ENCODE data around the gene GNPDA2.
"Not testable (repeated sequence)": the region's sequence is repeated elsewhere in the genome, so short reads cannot be mapped to it uniquely, and the experiment has no call there.

The GNPDA2 gene

GRCh38 chr4:44760142-44760898 lies 34.0 kb upstream of the GNPDA2 start:
- ChIA-PET CTCF (interaction anchor here (0.5 to 0.7 kb wide), 3 partner anchors 21 to 781 kb away, joined by 3 to 5 read pairs (median 3); no protein-coding TSS in a partner anchor), POLR2A (ENCODE audit: low non-redundant PET) (no interaction called here)
- H3K27ac ChIP-seq = no peak overlapping the region
- TF ChIP-seq CTCF (conservative IDR thresholded peaks at IDR 0.05; ENCODE audit: low read depth) = peak; percentile 69
- DNase-seq (ENCODE audit: low spot score) = peak; percentile 13

- TF ChIP-seq CTCF (conservative IDR thresholded peaks at IDR 0.05; ENCODE audit: low read depth) = no peak
- H3K27ac ChIP-seq = no peak overlapping the region
- no peak for DNase-seq (ENCODE audit: low spot score)
- ChIA-PET CTCF (interaction anchor here (0.7 kb wide), 1 partner anchor 414 kb away, joined by 5 read pairs; no protein-coding TSS in a partner anchor), POLR2A (ENCODE audit: low non-redundant PET) (no interaction called here)
Observed at GRCh38 chr4:44756559-44756958, 30.2 kb upstream of the GNPDA2 start.

GRCh38 chr4:44740201-44740600 lies 13.8 kb upstream of the GNPDA2 start:
- no peak for TF ChIP-seq CTCF (conservative IDR thresholded peaks at IDR 0.05; ENCODE audit: low read depth)
- ChIA-PET POLR2A (ENCODE audit: low non-redundant PET) (no interaction called here), CTCF (interaction anchor here (0.5 kb wide), 1 partner anchor 54 kb away, joined by 3 read pairs; no protein-coding TSS in a partner anchor)
- no peak overlapping the region for H3K27ac ChIP-seq
- DNase-seq (ENCODE audit: low spot score) = no peak

GRCh38 chr4:44738615-44739014 lies 12.3 kb upstream of the GNPDA2 start:
- ChIA-PET POLR2A (ENCODE audit: low non-redundant PET) (no interaction called here), CTCF (interaction anchor here (0.6 to 0.8 kb wide), 2 partner anchors 11 to 12 kb away, joined by 3 to 4 read pairs; partner anchors contain the start of gene GNPDA2)
- DNase-seq (ENCODE audit: low spot score) = no peak
- TF ChIP-seq CTCF (conservative IDR thresholded peaks at IDR 0.05; ENCODE audit: low read depth) = peak; percentile 46
- H3K27ac ChIP-seq = no peak overlapping the region

GRCh38 chr4:44736900-44737299 lies 10.5 kb upstream of the GNPDA2 start:
- ChIA-PET POLR2A (ENCODE audit: low non-redundant PET) (no interaction called here), CTCF (no interaction called here)
- DNase-seq (ENCODE audit: low spot score) = no peak

GRCh38 chr4:44728694-44729093 lies 2.3 kb upstream of the GNPDA2 start:
- DNase-seq (ENCODE audit: low spot score); H3K27ac ChIP-seq; POLR2A ChIA-PET (ENCODE audit: low non-redundant PET); CTCF ChIA-PET: not testable (repeated sequence)

More at GRCh38 chr4:44736900-44737299, 10.5 kb upstream of the GNPDA2 start:
- H3K27ac ChIP-seq = no peak overlapping the region
- TF ChIP-seq CTCF (conservative IDR thresholded peaks at IDR 0.05; ENCODE audit: low read depth) = no peak

- POLR2A ChIA-PET (ENCODE audit: low non-redundant PET) = no interaction called here
Observed at GRCh38 chr4:44727471-44727870, 1.1 kb upstream of the GNPDA2 start.

More at GRCh38 chr4:44727471-44727870, 1.1 kb upstream of the GNPDA2 start:
- CTCF ChIA-PET = interaction anchor here (1.1 kb wide), 1 partner anchor 11 kb away, joined by 4 read pairs; no protein-coding TSS in a partner anchor
- no peak for DNase-seq (ENCODE audit: low spot score)
- no peak overlapping the region for H3K27ac ChIP-seq
- no peak for TF ChIP-seq CTCF (conservative IDR thresholded peaks at IDR 0.05; ENCODE audit: low read depth)

All from RWPE1 (cell line).